Coronary artery (tissue), 2 donors: ENCODE results near the gene SLC35D3.
A peak's percentile ranks its signal among the peaks of the same experiment; 100 is the strongest.
"Not testable (repeated sequence)": the region's sequence is repeated elsewhere in the genome, so short reads cannot be mapped to it uniquely, and the experiment has no call there.

ENCODE experiments used
- DNase-seq: peaks from one replicate; pipeline ENCODE4 v3.0.0-alpha.2; 2017; ENCODE audit warnings: low spot score
- H3K27ac ChIP-seq, 2 donors: fragments of 200-600 bp; sonication (generic); one replicate each; pipeline ENCODE4 v1.5.1; 2016 to 2019
- H3K4me3 ChIP-seq: fragments of 200-600 bp; sonication (generic); 2 replicates; pipeline ENCODE4 v1.5.1; 2016; ENCODE audit warnings: mild to moderate bottlenecking, moderate library complexity
- CTCF ChIP-seq: fragments of 200-600 bp; sonication (generic); IDR thresholded peaks from one replicate; pipeline ENCODE4 v1.5.1; 2019; ENCODE audit warnings: antibody characterized with exemption

Gene SLC35D3

DNA sequence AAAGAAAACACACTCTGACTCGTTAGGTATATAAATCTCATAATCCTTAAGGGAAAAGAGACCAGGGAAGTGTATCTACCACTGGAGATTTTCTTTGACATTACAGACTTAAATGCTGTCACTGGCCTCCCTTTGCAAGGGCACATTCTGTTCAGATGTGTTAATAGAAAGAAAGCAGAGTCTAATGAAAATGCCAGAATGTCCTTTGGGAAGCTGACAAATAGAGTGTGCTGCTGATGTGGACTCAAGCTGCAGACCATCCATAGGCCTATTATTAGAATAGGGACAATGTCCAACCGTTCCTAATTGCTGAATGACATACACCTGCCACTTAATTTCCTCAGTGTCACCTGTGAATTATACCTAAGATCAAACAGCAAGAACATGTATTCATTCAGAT is 41.2 kb downstream of the SLC35D3 start:
- no peak for DNase-seq
- Histone ChIP-seq H3K4me3 (no peak overlapping the region), H3K27ac (no peak overlapping the region)
- TF ChIP-seq CTCF, result no peak

GRCh38 chr6:136964398-136964797 is 42.3 kb downstream of the SLC35D3 start:
- no peak overlapping the region for H3K27ac ChIP-seq
- TF ChIP-seq CTCF, result no peak
- DNase-seq, result no peak
- no peak overlapping the region for H3K4me3 ChIP-seq

DNA sequence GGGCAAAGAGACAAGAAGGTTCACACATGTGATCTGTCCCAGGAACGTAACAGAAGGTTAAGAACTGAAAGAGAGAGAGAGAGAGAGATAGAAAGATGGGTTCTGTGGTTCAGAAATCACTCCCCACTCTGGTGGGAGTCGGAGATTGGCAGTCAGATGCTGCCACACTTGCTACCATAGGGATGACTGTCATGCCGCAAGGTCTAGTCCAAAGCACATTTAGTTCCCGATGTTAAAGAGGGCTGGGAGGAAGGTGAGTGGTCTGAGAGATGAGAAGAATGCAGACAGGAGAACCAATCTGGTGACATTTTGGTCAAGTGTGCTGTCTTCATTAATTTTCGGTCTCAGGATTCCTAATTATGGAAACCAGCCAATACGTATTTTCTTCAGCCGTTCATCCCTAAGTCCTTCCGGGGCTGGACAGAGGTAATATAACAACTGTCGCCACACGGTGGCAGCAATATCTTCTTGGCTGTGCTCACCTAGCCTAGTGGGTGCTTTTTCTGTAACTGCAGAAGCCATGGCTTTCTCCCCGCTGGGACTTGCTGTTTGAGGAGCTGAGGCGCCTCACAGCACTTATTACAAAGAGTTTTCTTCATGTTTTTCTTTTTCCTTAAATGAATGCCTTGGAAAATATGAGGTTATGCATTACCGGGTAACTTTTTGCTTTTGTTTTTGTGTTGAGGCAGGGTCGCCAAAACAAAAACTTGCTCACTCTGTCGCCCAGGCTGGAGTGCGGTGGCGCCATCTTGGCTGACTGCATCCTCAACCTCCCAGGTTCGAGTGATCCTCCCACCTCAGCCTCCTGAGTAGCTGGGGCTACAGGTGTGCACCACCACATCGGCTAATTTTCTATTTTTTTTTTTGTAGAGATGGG is 46.0 kb downstream of the SLC35D3 start:
- DNase-seq, result no peak
- Histone ChIP-seq H3K27ac (no peak overlapping the region), H3K4me3 (no peak overlapping the region)
- TF ChIP-seq CTCF, result peak; percentile 35

GRCh38 chr6:136968837-136969236 is 46.7 kb downstream of the SLC35D3 start:
- Histone ChIP-seq H3K27ac (no peak overlapping the region), H3K4me3 (no peak overlapping the region)
- TF ChIP-seq CTCF, result no peak
- no peak for DNase-seq

GRCh38 chr6:136969433-136969832 is 47.3 kb downstream of the SLC35D3 start:
- TF ChIP-seq CTCF, result no peak
- Histone ChIP-seq H3K4me3 (no peak overlapping the region), H3K27ac (no peak overlapping the region)
- no peak for DNase-seq

DNA sequence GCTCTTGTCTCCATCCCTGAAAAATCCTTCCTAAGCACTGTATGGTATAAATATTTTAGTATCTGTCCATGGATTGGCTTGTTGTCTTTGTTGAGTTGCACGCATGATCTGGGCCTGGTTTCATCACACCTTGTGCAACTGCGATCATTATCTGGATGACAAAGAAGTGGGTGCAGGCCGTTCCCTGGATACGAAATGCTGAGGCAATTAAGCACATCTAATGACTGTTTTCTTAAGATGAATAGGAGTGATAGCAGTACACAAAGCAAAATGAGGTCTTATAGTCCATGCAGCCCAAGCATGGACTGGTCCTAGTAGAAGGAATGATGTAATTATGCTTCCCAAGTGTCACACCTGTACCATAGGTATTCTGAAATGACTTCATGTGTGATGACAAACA is 47.8 kb downstream of the SLC35D3 start:
- TF ChIP-seq CTCF, result no peak
- DNase-seq, result no peak
- H3K4me3 ChIP-seq, result no peak overlapping the region
- no peak overlapping the region for H3K27ac ChIP-seq

- DNase-seq, result no peak
Observed at GRCh38 chr6:136971609-136972008, 49.5 kb downstream of the SLC35D3 start.

DNA sequence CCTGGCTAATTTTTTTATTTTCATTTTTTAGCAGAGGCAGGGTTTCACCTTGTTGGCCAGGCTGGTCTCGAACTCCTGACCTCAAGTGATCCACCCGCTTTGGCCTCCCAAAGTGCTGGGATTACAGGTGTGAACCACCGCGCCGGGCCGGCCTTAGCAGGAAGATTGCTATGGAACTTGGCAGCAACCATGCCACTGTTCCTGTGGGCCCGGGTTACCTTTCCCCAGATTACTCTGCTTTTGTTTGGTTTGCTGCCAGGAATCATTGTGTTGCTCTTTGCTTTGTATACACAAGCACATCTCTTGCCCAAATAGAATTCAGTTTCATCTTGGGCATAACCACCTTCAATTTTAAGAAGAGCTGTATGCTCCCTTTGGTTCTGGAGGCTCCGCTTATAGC is 51.7 kb downstream of the SLC35D3 start:
- H3K4me3 ChIP-seq, DNase-seq, H3K27ac ChIP-seq: not testable (repeated sequence)

More at GRCh38 chr6:136971609-136972008, 49.5 kb downstream of the SLC35D3 start:
- Histone ChIP-seq H3K27ac (no peak overlapping the region), H3K4me3 (no peak overlapping the region)
- TF ChIP-seq CTCF, result no peak
